Spleen (tissue), 11 donors: ENCODE data around the gene RFTN1. TPM values are rescaled to one million over a fixed set of nuclear protein-coding genes. Genes with fewer than 3 reads are reported as not detected.

ENCODE experiments used
- DNase-seq: peaks from one replicate; pipeline ENCODE4 v3.0.0-alpha.2; 2020
- H3K27ac ChIP-seq, 8 donors: fragments of 200-600 bp; sonication (generic) in 7 of 8; 1 replicate in 4 of 8; 2 replicates in 4 of 8; pipeline versions ENCODE4 v1.5.0 to v1.8.0; 2016 to 2021; ENCODE audit warnings: inconsistent platforms in 4 of 8, mild to moderate bottlenecking in 4 of 8, moderate library complexity in 1 of 8
- H3K27me3 ChIP-seq, 7 donors: fragments of 200-600 bp; sonication (generic) in 6 of 7; replicated peaks in 1 of 7; 1 replicate in 4 of 7; 2 replicates in 3 of 7; pipeline versions ENCODE4 v1.5.0 to v1.8.0; 2016 to 2021; ENCODE audit warnings: inconsistent platforms in 3 of 7, mild to moderate bottlenecking in 1 of 7
- H3K36me3 ChIP-seq, 6 donors: fragments of 200-600 bp; sonication (generic) in 5 of 6; 1 replicate in 4 of 6; 2 replicates in 2 of 6; pipeline versions ENCODE4 v1.5.0 to v1.8.0; 2016 to 2021; ENCODE audit warnings: inconsistent platforms in 2 of 6
- H3K4me1 ChIP-seq, 6 donors: fragments of 200-600 bp; sonication (generic) in 5 of 6; 1 replicate in 3 of 6; 2 replicates in 3 of 6; pipeline versions ENCODE4 v1.5.0 to v1.8.0; 2016 to 2021; ENCODE audit warnings: inconsistent platforms in 3 of 6
- H3K4me3 ChIP-seq, 8 donors: fragments of 200-600 bp; sonication (generic) in 7 of 8; 1 replicate in 4 of 8; 2 replicates in 4 of 8; pipeline versions ENCODE4 v1.5.0 to v1.8.0; 2016 to 2021; ENCODE audit warnings: inconsistent platforms in 4 of 8, mild to moderate bottlenecking in 4 of 8, moderate library complexity in 2 of 8
- H3K9me3 ChIP-seq, 8 donors: fragments of 200-600 bp; sonication (generic) in 7 of 8; 1 replicate in 4 of 8; 2 replicates in 4 of 8; pipeline versions ENCODE4 v1.5.0 to v1.8.0; 2016 to 2021; ENCODE audit warnings: inconsistent platforms in 4 of 8
- POLR2A ChIP-seq, 3 donors: fragments of 450-650 bp; IDR thresholded peaks; one replicate each; pipeline ENCODE4 v1.5.1; 2017; ENCODE audit warnings: antibody characterized with exemption in 3 of 3, mild to moderate bottlenecking in 1 of 3
- POLR2AphosphoS5 ChIP-seq, 3 donors: sonication (generic); formaldehyde crosslinking; IDR thresholded peaks; one replicate each; pipeline ENCODE4 v1.5.1; 2017; ENCODE audit warnings: antibody characterized with exemption in 3 of 3
- WGBS, 5 donors: extraction: QIAGEN DNeasy Blood & Tissue Kit in 3 of 5; methylation state at CpG; one replicate each; pipeline versions ENCODE4 v1.1.5 to v1.1.7; 2013 to 2018; 5-methylcytosine and 5-hydroxymethylcytosine counted together
- intact Hi-C: fragments of 100-400 bp; cut with DNase I; formaldehyde crosslinking; loops from one replicate; pipeline ENCODE4 v1.15.0; 2023; ENCODE audit warnings: low total_unique reads
- polyA plus RNA-seq, 3 donors: library from polyadenylated mRNA; stranded (reverse); fragments of 200-250 nt; gene quantifications; one replicate each; pipeline ENCODE4 v1.2.1, GENCODE V29; 2013
- total RNA-seq, 7 donors: library from RNA; depleted of rRNA in 3 of 7; stranded (reverse); fragments of >200 nt in 3 of 7; fragmentation: NEBNext Ultra II Directional in 4 of 7; extraction: Animal tissue kit (Norgen Biotek cat#: 25700) in 4 of 7; gene quantifications; one replicate each; pipeline versions ENCODE4 v1.1.0 to v1.2.1, GENCODE V29; 2016 to 2021
- TF ChIP-seq, protein P1 (sequence below), 11 experiments: fragments of 200-600 bp in 7 of 11; fragments of 450-650 bp in 4 of 11; sonication (generic) in 4 of 11; IDR thresholded peaks in 8 of 11; conservative IDR thresholded peaks in 3 of 11; 1 replicate in 7 of 11; 2 replicates in 4 of 11; pipeline versions ENCODE4 v1.4.0 to v1.8.0; 2016 to 2021; ENCODE audit warnings: antibody characterized with exemption in 11 of 11, inconsistent platforms in 4 of 11, mild to moderate bottlenecking in 1 of 11
- donor health status: healthy with polysubstance abuse.
- donor health status: DM: no; HTN: no; CAD: no; lungs with moderate emphysema.
- donor health status: DM: no; HTN: no; CAD: no.
- donor health status: Bipolar disorder and iron deficiency.
- donor health status: healthy.
- donor health status: DM: no; HTN: no; CAD: no.
- donor health status: DM: yes; HTN: yes; CAD: no.

The RFTN1 gene
- total and polyA plus RNA-seq, 10 donors, result 30.4 to 106 (median 75.3) TPM

DNA sequence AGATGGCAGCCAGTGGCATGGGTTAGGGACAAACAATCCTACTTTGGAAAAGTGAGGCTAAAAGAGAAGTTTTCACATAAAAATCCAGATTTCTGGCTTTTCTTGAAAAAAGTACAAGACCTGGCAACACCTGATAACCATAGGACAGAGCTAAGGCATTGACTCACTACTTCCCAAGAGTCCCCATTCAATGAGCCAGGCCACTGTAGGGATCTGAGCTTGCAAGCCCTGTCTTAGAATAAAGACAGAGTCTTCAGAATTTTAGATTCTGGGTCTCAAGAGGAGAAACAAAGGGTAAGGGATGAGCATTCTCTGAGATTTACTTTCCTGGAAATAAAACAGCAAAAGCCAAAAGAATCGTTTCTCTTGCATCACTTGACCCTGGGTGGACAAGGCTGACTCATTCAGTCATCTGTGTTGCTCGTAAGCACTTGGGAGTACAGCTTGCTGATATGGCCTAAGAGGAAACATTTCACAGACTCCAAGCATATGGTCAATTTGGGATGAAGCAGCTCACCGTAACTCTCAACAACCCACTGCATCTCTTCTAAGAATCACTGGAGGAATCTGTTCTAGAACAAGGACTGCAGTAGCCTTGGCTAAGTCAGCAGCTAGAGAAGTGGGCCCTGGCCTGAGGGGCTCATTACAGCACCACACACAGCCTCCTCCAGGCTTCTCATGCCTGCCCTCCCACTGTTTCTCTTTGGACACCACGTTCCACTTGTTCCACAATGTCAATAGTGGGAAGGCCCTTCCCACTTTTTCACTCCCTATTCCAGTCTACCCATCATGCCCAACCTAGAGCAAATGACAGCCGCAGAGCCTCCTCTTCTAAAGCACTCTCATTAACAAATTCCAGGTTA lies 86.2 kb downstream of the RFTN1 start:
- peak overlapping the region in 7 of 8 donors; percentile 35 to 66 (median 54) for H3K27ac ChIP-seq
- no peaks in the 10 kb centered on the region for H3K9me3 ChIP-seq
- peaks cover 0 to 27% (median 4%) of the 10 kb centered on the region in 6 donors for H3K36me3 ChIP-seq
- intact Hi-C loops, result no loop called here
- H3K4me1 ChIP-seq, result peaks cover 3 to 54% (median 14%) of the 10 kb centered on the region in 6 donors
- peak in 2 of 3 donors; percentile 11 to 78 for TF ChIP-seq POLR2AphosphoS5 (IDR thresholded peaks at IDR 0.05)
- TF ChIP-seq POLR2A (IDR thresholded peaks at IDR 0.05), result no peak
- no peak for DNase-seq
- no peak overlapping the region for H3K4me3 ChIP-seq
- no peaks in the 10 kb centered on the region for H3K27me3 ChIP-seq
- 65 to 79% (median 69%) methylated on average over 5 of the region's 5 CpGs for WGBS, 5 donors

DNA sequence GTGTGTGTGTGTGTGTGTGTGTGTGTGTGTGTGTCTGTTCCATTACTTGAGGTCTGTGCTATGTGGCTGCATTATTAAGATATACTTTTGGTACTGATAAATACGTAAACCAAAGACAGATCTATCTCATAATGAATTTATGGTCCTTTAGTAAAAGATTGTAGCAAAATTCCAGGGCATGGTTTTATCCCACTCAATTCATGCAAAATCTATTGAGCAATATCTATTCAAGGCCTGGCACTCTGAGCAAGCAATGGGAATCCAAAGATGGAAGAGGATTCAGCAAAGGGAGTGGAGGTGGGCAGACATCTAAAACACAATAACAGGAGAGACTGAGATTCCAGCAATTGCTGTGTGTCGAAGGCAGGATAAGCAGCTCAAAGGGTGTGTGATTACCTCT lies 86.8 kb downstream of the RFTN1 start:
- 93 to 98% (median 97%) methylated on average over 2 of the region's 2 CpGs for WGBS, 5 donors
- H3K9me3 ChIP-seq, result no peaks in the 10 kb centered on the region
- H3K36me3 ChIP-seq, result peaks cover 0 to 20% (median 1%) of the 10 kb centered on the region in 6 donors
- H3K4me3 ChIP-seq, result no peak overlapping the region
- no peaks in the 10 kb centered on the region for H3K27me3 ChIP-seq
- no peak for DNase-seq
- H3K27ac ChIP-seq, result peak overlapping the region in 7 of 8 donors; percentile 35 to 66 (median 54)
- intact Hi-C loops, result no loop called here
- no peak for TF ChIP-seq POLR2AphosphoS5 (IDR thresholded peaks at IDR 0.05)
- TF ChIP-seq, protein P1, sequence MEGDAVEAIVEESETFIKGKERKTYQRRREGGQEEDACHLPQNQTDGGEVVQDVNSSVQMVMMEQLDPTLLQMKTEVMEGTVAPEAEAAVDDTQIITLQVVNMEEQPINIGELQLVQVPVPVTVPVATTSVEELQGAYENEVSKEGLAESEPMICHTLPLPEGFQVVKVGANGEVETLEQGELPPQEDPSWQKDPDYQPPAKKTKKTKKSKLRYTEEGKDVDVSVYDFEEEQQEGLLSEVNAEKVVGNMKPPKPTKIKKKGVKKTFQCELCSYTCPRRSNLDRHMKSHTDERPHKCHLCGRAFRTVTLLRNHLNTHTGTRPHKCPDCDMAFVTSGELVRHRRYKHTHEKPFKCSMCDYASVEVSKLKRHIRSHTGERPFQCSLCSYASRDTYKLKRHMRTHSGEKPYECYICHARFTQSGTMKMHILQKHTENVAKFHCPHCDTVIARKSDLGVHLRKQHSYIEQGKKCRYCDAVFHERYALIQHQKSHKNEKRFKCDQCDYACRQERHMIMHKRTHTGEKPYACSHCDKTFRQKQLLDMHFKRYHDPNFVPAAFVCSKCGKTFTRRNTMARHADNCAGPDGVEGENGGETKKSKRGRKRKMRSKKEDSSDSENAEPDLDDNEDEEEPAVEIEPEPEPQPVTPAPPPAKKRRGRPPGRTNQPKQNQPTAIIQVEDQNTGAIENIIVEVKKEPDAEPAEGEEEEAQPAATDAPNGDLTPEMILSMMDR (IDR thresholded peaks at IDR 0.05 in 8 of 11, conservative IDR thresholded peaks at IDR 0.05 in 3 of 11), result no peak
- no peak for TF ChIP-seq POLR2A (IDR thresholded peaks at IDR 0.05)
- H3K4me1 ChIP-seq, result peaks cover 3 to 48% (median 11%) of the 10 kb centered on the region in 6 donors

DNA sequence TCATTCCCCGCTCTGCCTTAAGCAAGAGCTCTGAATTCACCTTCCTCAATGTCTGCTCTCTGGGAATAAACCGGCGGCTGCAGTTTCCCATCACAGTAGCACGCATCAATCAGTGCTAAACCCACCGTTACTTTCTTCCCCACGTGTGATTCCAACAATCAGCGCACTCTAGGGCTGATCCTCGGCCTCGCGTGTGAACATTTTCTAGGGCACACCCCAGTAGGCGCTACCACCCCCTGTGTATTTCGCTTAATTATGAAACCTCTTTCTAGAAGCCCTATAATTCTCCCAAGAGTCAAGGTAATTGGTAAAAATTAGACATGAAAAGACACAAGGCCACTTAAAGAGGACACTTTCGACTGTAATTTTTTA lies 87.5 kb downstream of the RFTN1 start:
- 90 to 97% (median 93%) methylated on average over 13 of the region's 13 CpGs for WGBS, 5 donors
- H3K36me3 ChIP-seq, result peaks cover 0 to 18% (median 0%) of the 10 kb centered on the region in 6 donors
- no peaks in the 10 kb centered on the region for H3K9me3 ChIP-seq
- intact Hi-C loops, result no loop called here
- no peak overlapping the region for H3K4me3 ChIP-seq
- peaks cover 3 to 41% (median 6%) of the 10 kb centered on the region in 6 donors for H3K4me1 ChIP-seq
- TF ChIP-seq POLR2AphosphoS5 (IDR thresholded peaks at IDR 0.05) (no peak), POLR2A (IDR thresholded peaks at IDR 0.05) (no peak)
- TF ChIP-seq, protein P1 (IDR thresholded peaks at IDR 0.05 in 8 of 11, conservative IDR thresholded peaks at IDR 0.05 in 3 of 11), result no peak
- no peak for DNase-seq
- no peaks in the 10 kb centered on the region for H3K27me3 ChIP-seq
- peak overlapping the region in 1 of 8 donors; percentile 19 for H3K27ac ChIP-seq

GRCh38 chr3:16425398-16426028 lies 88.0 kb downstream of the RFTN1 start:
- Histone ChIP-seq H3K4me1 (peaks cover under 1 to 39% (median 4%) of the 10 kb centered on the region in 6 donors), H3K36me3 (peaks cover 0 to 18% (median 0%) of the 10 kb centered on the region in 6 donors), H3K9me3 (no peaks in the 10 kb centered on the region), H3K27me3 (no peaks in the 10 kb centered on the region), H3K27ac (peak overlapping the region in 1 of 8 donors; percentile 19), H3K4me3 (no peak overlapping the region)
- DNase-seq, result no peak
- 82 to 91% (median 87%) methylated on average over 12 of the region's 12 CpGs for WGBS, 5 donors
- intact Hi-C loops, result no loop called here
- TF ChIP-seq, protein P1 (IDR thresholded peaks at IDR 0.05 in 8 of 11, conservative IDR thresholded peaks at IDR 0.05 in 3 of 11), result no peak
- TF ChIP-seq POLR2AphosphoS5 (IDR thresholded peaks at IDR 0.05) (no peak), POLR2A (IDR thresholded peaks at IDR 0.05) (no peak)
